Endothelial cell of umbilical vein (primary cell): ENCODE data around the gene PFKP.

Source experiments
- POLR2A ChIP-seq: IDR thresholded peaks from 2 replicates; pipeline ENCODE4 v1.6.1; 2012; ENCODE audit warnings: low read depth, mild to moderate bottlenecking, control low read depth, low read length
- TF ChIP-seq, protein P1 (sequence below), 2 donors: IDR thresholded peaks; 1 replicate in 1 of 2; 2 replicates in 1 of 2; pipeline ENCODE4 v1.5.1; 2011; ENCODE audit warnings: low read length in 2 of 2, mild to moderate bottlenecking in 2 of 2, moderate library complexity in 2 of 2, control low read depth in 1 of 2, inconsistent platforms in 1 of 2, low read depth in 1 of 2; ENCODE audit not compliant: insufficient read depth in 1 of 2; ENCODE audit errors: extremely low read depth in 1 of 2

DNA sequence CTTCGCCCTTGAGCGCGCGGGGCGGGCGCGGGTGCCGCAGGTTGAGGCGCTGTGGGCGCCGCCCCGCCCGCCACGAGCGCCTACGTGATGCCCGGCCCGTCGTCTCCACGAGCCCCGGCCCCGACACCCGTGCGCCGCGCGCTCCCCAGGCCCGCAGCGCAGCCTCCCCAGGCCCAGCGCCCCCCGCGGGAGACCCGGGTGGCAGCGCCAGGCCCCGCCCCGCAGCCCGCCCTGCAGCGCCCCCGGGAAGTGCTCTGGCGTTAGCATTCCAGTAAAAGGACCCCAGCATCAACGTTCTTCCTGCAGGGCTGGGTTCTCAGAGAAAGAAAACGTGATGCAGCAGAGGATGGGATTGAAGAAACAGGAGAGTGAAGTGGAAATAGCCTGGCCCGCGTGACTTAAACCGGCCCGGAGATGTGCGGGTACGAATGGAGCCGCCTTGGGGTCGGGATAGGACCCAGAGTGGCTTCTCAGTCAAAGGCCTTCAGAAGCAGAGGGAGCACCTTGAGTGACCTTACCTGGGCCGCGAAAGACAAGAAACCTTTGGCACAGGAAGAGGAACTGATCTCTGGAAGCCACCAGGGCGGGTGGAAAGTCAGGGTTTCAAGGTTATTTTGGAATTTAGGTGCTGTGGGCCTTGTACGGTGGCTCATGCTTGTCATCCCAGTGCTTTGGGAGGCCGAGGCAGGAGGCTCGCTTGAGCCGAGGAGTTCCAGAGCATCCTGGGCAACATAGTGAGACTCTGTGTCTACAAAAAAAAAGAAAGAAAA, 1.8 kb downstream of the PFKP start:
- TF ChIP-seq, protein P1, sequence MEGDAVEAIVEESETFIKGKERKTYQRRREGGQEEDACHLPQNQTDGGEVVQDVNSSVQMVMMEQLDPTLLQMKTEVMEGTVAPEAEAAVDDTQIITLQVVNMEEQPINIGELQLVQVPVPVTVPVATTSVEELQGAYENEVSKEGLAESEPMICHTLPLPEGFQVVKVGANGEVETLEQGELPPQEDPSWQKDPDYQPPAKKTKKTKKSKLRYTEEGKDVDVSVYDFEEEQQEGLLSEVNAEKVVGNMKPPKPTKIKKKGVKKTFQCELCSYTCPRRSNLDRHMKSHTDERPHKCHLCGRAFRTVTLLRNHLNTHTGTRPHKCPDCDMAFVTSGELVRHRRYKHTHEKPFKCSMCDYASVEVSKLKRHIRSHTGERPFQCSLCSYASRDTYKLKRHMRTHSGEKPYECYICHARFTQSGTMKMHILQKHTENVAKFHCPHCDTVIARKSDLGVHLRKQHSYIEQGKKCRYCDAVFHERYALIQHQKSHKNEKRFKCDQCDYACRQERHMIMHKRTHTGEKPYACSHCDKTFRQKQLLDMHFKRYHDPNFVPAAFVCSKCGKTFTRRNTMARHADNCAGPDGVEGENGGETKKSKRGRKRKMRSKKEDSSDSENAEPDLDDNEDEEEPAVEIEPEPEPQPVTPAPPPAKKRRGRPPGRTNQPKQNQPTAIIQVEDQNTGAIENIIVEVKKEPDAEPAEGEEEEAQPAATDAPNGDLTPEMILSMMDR (IDR thresholded peaks at IDR 0.05; ENCODE audit: extremely low read depth in 1 of 2, insufficient read depth in 1 of 2, low read depth in 1 of 2, low read length in 2 of 2): no peak
- TF ChIP-seq POLR2A: no peak
